HG03432 (cell line): ENCODE data around the gene ADAP1.
A peak's percentile ranks its signal among the peaks of the same experiment; 100 is the strongest.

Experiments
- ATAC-seq: cut with Tn5 transposase; IDR thresholded peaks from one replicate; pipeline ENCODE4 v1.9.1; 2021; ENCODE audit warnings: mild to moderate bottlenecking, moderate library complexity; ENCODE audit not compliant: unreplicated experiment

ADAP1 gene

GRCh38 chr7:988963-989529 lies 34.6 kb upstream of the ADAP1 start:
- no peak for ATAC-seq

GRCh38 chr7:988426-988911 lies 34.0 kb upstream of the ADAP1 start:
- ATAC-seq: no peak

DNA sequence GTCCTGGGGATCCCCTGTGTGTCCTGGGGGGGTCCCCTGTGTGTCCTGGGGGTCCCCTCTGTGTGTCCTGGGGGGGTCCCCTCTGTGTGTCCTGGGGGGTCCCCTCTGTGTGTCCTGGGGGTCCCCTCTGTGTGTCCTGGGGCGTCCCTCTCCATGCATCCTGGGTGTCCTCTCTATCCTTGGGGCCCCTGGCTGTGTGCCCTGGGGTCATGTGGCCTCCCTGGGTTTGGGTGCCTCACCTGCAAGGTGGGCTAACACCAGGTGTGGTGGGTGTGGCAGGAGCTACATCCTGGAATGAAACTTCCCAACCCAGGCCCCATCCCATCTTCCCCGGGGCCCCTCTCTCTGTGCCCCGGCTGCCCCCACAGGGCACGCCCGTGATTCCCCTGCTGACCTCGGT lies 33.4 kb upstream of the ADAP1 start:
- ATAC-seq: no peak

DNA sequence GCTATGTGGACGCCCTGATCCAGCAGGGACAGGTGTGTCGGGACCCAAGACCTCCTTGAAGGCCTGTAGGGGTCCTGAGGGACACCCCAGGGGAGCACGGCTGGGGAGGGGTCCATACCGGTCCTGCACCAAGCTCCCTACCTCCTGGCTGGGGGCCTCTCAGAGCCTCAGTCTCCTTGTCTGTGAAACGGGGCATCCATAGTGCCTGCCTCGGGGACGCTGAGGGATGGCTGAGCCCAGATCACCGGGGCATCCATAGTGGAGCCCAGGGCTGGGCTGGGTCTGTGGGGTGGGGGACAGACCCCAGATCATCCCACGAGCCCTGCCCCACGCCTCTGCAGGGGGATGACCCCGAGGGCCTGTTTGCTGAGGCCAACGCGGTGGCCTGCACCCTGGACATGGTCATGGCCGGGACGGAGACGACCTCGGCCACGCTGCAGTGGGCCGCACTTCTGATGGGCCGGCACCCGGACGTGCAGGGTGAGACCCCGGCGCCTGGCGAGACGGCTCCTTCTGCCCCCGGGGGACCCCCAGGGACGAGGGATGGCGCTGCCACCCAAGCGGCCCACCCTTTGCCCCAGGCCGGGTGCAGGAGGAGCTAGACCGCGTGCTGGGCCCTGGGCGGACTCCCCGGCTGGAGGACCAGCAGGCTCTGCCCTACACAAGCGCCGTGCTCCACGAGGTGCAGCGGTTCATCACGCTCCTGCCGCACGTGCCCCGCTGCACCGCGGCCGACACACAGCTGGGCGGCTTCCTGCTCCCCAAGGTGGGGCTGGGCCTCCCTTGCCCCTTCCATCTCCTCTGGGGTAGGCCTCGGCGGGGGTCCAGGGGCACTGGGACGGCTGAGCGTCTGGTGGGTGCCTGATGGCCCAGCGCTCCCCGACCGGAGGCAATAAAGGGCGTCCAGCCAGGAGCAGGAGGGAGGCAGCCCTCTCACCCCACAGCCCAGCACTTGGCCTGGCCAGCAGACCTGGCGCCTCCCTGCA lies 32.6 kb upstream of the ADAP1 start:
- ATAC-seq: no peak

DNA sequence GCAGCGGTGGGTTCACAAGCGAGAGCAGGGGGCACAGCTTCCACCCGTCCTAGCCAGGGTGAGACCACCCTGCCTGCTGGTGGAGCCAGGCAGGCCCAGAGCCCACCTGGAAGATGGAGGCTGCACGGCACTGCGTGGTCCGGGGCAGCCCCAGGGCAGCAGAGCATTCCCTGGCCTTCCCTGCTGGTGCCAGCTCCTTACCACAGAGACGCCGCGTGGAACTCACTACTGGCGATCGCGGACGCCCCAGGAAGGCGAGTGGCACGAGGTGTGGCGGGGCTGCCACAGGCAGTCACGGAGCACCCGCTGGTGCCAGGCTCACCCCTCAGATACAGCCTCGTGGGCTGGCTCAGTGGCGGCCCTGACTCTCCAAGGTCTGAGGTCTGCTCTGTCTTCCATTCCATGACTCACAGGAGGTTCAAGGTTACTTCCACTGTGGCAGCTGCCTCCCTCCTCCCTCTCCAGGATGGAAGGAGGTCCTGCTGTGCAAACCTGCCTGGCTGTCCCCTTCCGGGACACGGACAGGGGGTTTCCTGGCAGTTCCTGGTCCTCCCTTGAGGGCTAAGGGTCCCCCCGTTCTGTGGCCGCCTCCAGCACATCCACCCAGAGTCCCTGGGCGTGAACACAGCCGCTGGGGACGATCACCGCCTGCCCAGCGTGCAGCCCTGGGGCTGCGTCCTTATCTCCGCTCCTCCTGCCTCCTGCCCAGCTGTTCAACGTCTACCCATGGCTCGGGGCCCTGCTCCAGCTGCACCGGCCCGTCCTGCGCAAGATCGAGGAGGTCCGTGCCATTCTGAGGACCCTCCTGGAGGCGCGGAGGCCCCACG lies 31.6 kb upstream of the ADAP1 start:
- ATAC-seq: no peak

DNA sequence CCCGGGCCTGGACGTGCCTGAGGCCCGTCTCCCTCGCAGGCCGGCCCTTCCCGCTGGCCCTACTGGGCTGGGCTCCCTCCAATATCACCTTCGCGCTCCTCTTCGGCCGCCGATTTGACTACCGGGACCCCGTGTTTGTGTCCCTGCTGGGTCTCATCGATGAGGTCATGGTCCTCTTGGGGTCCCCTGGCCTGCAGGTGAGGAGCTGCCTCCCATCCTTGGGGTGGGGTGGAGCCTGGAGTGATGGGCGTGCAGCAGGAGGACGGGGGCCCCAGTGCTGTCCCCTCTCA lies 30.6 kb upstream of the ADAP1 start:
- ATAC-seq: no peak

DNA sequence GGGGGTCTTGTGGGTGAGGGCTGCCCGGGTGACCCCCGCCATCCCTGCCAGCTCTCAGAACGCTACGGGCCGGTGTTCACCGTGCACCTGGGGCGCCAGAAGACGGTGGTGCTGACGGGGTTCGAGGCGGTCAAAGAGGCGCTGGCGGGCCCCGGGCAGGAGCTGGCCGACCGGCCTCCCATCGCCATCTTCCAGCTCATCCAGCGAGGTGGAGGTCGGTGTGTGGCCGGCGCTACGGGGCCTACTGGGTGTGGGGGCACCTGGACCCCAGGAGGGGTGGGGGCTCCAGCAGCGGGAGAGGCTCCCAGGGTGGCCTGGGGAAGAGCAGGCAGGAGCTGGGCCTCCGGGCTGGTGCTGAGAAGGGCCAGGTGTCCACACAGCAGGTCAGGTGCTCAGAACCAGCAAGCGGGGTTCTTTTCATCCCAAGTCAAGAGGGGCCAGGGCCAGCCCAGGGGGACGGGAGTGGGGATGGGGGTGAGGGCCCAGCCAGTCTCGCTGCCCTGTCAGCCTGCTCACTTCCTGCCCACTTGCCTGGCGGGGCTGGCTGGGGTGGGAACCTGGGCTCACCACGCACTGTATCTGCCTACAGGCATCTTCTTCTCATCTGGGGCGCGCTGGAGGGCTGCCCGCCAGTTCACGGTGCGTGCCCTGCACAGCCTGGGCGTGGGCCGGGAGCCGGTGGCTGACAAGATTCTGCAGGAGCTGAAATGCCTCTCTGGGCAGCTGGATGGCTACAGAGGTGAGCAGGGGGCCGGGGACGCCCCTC lies 30.1 kb upstream of the ADAP1 start:
- no peak for ATAC-seq

DNA sequence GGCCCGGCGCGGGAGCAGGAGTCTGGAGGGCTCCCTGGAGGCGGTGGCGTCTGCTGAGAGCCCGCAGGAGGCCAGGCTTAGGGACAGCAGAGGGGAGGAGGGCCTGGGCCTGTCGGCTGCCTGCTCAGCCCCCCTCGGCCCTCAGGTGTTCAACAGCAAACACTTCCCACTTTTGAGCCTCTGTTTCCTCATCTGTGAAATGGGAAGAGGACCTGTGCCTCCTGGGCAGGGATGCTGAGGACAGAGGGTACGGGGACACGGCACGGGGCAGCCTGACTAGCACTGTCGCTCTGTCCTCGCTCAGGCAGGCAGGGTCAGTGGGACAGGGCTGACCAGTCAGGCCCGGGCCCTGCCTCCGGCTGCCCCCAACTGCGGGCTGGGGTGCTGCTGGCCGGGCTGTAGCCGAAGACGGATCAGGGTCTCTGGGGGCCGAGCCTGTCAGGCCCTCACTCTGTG lies 29.2 kb upstream of the ADAP1 start:
- ATAC-seq: no peak

DNA sequence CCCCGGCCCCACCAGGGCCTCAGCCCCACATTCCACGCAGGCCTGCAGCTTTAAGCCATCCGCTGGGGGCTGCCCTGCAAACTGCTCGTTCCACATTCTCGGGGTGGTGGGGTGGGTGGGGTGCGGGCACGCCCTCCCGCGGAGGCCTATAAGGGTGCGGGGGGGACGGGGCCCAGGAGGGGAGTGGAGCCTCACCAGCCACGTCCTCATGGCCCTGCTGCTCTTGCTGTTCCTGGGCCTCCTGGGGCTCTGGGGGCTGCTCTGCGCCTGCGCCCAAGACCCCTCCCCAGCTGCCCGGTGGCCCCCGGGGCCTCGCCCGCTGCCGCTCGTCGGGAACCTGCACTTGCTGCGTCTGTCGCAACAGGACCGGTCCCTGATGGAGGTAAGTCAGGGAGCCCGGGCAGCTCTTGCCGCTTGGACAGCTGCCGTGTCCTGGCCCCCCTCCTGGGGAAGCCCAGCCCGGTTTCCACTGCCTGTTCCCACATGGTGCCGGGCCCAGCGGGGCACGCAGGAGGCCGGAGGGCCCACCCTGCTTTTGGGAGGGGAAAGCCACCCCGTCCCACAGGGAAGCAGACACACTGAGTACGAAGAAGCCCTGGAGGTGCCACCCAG lies 28.6 kb upstream of the ADAP1 start, which contains the start of gene CYP2W1:
TSS of gene CYP2W1 (plus strand) at position 178 of the 612 bp plus-strand sequence. CDS start at position 209, 31 bp downstream.
- no peak for ATAC-seq

- no peak for ATAC-seq
Measured at GRCh38 chr7:982511-983003, 28.1 kb upstream of the ADAP1 start.

GRCh38 chr7:981793-982510 lies 27.5 kb upstream of the ADAP1 start:
- no peak for ATAC-seq

DNA sequence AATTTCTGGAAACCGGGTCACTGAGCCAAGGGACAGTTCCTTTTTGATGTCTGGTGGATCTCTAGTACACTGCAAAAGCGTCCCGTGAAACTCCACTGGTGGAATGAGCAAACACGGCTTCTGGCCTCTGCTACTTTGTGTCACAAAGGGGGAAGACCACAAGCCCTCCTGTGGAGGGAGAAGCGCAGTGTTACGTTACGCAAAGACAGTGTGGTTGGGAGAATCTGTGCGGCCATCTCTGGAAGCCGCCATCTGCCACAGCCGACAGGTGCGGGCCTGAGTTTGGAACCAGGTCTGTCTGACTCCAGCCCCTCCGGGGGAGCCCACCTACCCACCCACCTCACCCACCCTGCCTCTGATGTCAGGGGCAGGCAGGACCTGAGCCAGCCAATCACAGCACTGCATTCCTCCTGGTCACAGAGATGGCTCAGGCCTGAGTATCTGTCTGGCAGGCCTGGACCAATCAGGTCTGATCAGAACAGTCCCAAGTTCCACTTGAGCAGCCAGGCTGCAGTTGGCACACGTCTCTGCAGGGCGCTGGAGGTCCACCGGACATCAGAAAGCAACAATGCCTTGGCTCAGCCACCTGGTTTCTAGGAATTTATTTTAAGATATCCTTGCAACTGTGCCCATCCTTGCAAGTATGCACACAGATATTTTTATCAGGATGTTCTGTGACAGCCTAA lies 25.5 kb upstream of the ADAP1 start:
- peak; percentile 33 for ATAC-seq

- ATAC-seq: no peak
Measured at GRCh38 chr7:979151-979550, 24.7 kb upstream of the ADAP1 start.

DNA sequence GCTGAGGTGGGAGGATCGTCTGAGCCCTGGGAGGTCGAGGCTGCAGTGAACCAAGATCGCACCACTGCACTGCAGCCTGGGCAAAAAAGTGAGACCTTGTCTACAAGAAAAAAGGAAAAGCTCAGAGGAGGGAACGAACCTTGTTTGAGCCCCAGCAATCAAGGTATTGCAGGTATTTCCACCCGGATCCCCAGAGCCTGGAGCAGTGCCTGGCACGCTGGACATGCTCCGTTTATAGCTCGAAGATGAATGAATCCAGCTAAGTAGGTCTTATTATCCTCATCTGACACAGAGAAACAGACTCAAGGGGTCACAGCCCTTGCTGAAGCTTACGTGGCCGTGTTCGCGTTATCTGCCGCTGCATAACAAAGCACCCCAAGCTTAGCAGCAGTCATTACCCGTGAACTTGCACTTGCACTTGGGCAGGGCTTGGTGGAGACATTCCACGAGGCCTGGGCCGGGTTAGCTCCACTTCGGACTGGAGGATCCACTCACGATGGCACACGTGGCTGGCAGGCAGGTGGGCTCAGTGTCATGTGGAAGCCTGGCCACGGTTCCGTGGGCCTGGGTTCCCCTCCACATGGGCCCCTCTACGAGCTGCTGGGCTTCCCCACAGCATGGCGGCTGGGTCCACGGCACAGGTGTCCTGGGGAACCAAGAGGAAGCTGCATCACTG lies 24.1 kb upstream of the ADAP1 start:
- no peak for ATAC-seq

DNA sequence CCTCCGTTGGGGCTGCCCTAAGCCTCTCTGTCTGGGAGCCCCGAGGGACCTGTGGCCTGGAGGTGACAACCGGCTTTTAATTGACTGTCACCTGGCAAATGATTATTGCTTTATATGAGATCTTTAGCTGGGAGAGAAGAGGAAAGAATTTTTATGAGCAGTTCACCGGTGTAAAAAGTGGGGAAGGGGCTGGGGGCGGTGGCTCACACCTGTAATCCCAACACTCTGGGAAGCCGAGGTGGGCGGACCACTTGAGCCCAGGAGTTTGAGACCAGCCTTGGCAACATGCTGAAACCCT lies 23.5 kb upstream of the ADAP1 start:
- ATAC-seq: no peak

- ATAC-seq: peak; percentile 39
Measured at GRCh38 chr7:977326-978048, 23.0 kb upstream of the ADAP1 start.

GRCh38 chr7:976901-977325 lies 22.4 kb upstream of the ADAP1 start:
- ATAC-seq: no peak
